ENCODE data around the gene TLL1. TPM values are rescaled to one million over a fixed set of nuclear protein-coding genes. Genes with fewer than 3 reads are reported as not detected.

Gene TLL1
- total RNA-seq, 1 donor: not detected

- Histone ChIP-seq H3K27me3 (ENCODE audit: insufficient read depth, low read length) (no peaks in the 10 kb centered on the region), H3K9me3 (ENCODE audit: low read depth, low read length) (no peaks in the 10 kb centered on the region), H3K4me1 (ENCODE audit: insufficient read depth, low read length) (no peaks in the 10 kb centered on the region), H3K4me3 (ENCODE audit: low read length) (no peak overlapping the region)
Observed at GRCh38 chr4:165927815-165928214, 54.8 kb downstream of the TLL1 start.

GRCh38 chr4:165928601-165929000 lies 55.6 kb downstream of the TLL1 start:
- Histone ChIP-seq H3K27me3 (ENCODE audit: insufficient read depth, low read length) (no peaks in the 10 kb centered on the region), H3K4me3 (ENCODE audit: low read length) (no peak overlapping the region), H3K4me1 (ENCODE audit: insufficient read depth, low read length) (no peaks in the 10 kb centered on the region), H3K9me3 (ENCODE audit: low read depth, low read length) (no peaks in the 10 kb centered on the region)

- H3K27me3 ChIP-seq (ENCODE audit: insufficient read depth, low read length): no peaks in the 10 kb centered on the region
- no peaks in the 10 kb centered on the region for H3K4me1 ChIP-seq (ENCODE audit: insufficient read depth, low read length)
- H3K4me3 ChIP-seq (ENCODE audit: low read length): no peak overlapping the region
- H3K9me3 ChIP-seq (ENCODE audit: low read depth, low read length): no peaks in the 10 kb centered on the region
Observed at GRCh38 chr4:165929662-165930061, 56.6 kb downstream of the TLL1 start.

GRCh38 chr4:165931741-165932140 lies 58.7 kb downstream of the TLL1 start:
- no peaks in the 10 kb centered on the region for H3K9me3 ChIP-seq (ENCODE audit: low read depth, low read length)
- H3K4me3 ChIP-seq (ENCODE audit: low read length): no peak overlapping the region
- no peaks in the 10 kb centered on the region for H3K27me3 ChIP-seq (ENCODE audit: insufficient read depth, low read length)
- H3K4me1 ChIP-seq (ENCODE audit: insufficient read depth, low read length): no peaks in the 10 kb centered on the region

- Histone ChIP-seq H3K4me1 (ENCODE audit: insufficient read depth, low read length) (no peaks in the 10 kb centered on the region), H3K4me3 (ENCODE audit: low read length) (no peak overlapping the region), H3K9me3 (ENCODE audit: low read depth, low read length) (no peaks in the 10 kb centered on the region), H3K27me3 (ENCODE audit: insufficient read depth, low read length) (no peaks in the 10 kb centered on the region)
Observed at GRCh38 chr4:165944900-165945299, 71.9 kb downstream of the TLL1 start.

GRCh38 chr4:165945991-165946390 lies 73.0 kb downstream of the TLL1 start:
- Histone ChIP-seq H3K27me3 (ENCODE audit: insufficient read depth, low read length) (no peaks in the 10 kb centered on the region), H3K9me3 (ENCODE audit: low read depth, low read length) (no peaks in the 10 kb centered on the region), H3K4me3 (ENCODE audit: low read length) (no peak overlapping the region), H3K4me1 (ENCODE audit: insufficient read depth, low read length) (no peaks in the 10 kb centered on the region)

- Histone ChIP-seq H3K4me1 (ENCODE audit: insufficient read depth, low read length) (no peaks in the 10 kb centered on the region), H3K27me3 (ENCODE audit: insufficient read depth, low read length) (no peaks in the 10 kb centered on the region), H3K9me3 (ENCODE audit: low read depth, low read length) (no peaks in the 10 kb centered on the region)
Observed at GRCh38 chr4:165947019-165947418, 74.0 kb downstream of the TLL1 start.

GRCh38 chr4:165953181-165953580 lies 80.1 kb downstream of the TLL1 start:
- Histone ChIP-seq H3K4me1 (ENCODE audit: insufficient read depth, low read length) (no peaks in the 10 kb centered on the region), H3K27me3 (ENCODE audit: insufficient read depth, low read length) (no peaks in the 10 kb centered on the region), H3K9me3 (ENCODE audit: low read depth, low read length) (peaks cover 7% of the 10 kb centered on the region), H3K4me3 (ENCODE audit: low read length) (no peak overlapping the region)

More at GRCh38 chr4:165947019-165947418, 74.0 kb downstream of the TLL1 start:
- H3K4me3 ChIP-seq (ENCODE audit: low read length): no peak overlapping the region

- Histone ChIP-seq H3K9me3 (ENCODE audit: low read depth, low read length) (peaks cover 11% of the 10 kb centered on the region), H3K4me1 (ENCODE audit: insufficient read depth, low read length) (no peaks in the 10 kb centered on the region), H3K27me3 (ENCODE audit: insufficient read depth, low read length) (no peaks in the 10 kb centered on the region), H3K4me3 (ENCODE audit: low read length) (no peak overlapping the region)
Observed at GRCh38 chr4:165963621-165964020, 90.6 kb downstream of the TLL1 start.

GRCh38 chr4:165964591-165964990 lies 91.6 kb downstream of the TLL1 start:
- Histone ChIP-seq H3K27me3 (ENCODE audit: insufficient read depth, low read length) (no peaks in the 10 kb centered on the region), H3K9me3 (ENCODE audit: low read depth, low read length) (peaks cover 14% of the 10 kb centered on the region), H3K4me1 (ENCODE audit: insufficient read depth, low read length) (no peaks in the 10 kb centered on the region), H3K4me3 (ENCODE audit: low read length) (no peak overlapping the region)

GRCh38 chr4:165965503-165965902 lies 92.5 kb downstream of the TLL1 start:
- Histone ChIP-seq H3K4me1 (ENCODE audit: insufficient read depth, low read length) (no peaks in the 10 kb centered on the region), H3K4me3 (ENCODE audit: low read length) (no peak overlapping the region), H3K9me3 (ENCODE audit: low read depth, low read length) (peaks cover 5% of the 10 kb centered on the region), H3K27me3 (ENCODE audit: insufficient read depth, low read length) (no peaks in the 10 kb centered on the region)

GRCh38 chr4:165966833-165967232 lies 93.8 kb downstream of the TLL1 start:
- H3K4me1 ChIP-seq (ENCODE audit: insufficient read depth, low read length): no peaks in the 10 kb centered on the region
- H3K27me3 ChIP-seq (ENCODE audit: insufficient read depth, low read length): no peaks in the 10 kb centered on the region
- H3K9me3 ChIP-seq (ENCODE audit: low read depth, low read length): peaks cover 4% of the 10 kb centered on the region
- H3K4me3 ChIP-seq (ENCODE audit: low read length): no peak overlapping the region

- no peaks in the 10 kb centered on the region for H3K27me3 ChIP-seq (ENCODE audit: insufficient read depth, low read length)
- H3K4me3 ChIP-seq (ENCODE audit: low read length): no peak overlapping the region
- peaks cover 4% of the 10 kb centered on the region for H3K9me3 ChIP-seq (ENCODE audit: low read depth, low read length)
- H3K4me1 ChIP-seq (ENCODE audit: insufficient read depth, low read length): no peaks in the 10 kb centered on the region
Observed at GRCh38 chr4:165967486-165967885, 94.4 kb downstream of the TLL1 start.

GRCh38 chr4:165970703-165971420 lies 97.8 kb downstream of the TLL1 start:
- Histone ChIP-seq H3K4me3 (ENCODE audit: low read length) (no peak overlapping the region), H3K27me3 (ENCODE audit: insufficient read depth, low read length) (no peaks in the 10 kb centered on the region), H3K9me3 (ENCODE audit: low read depth, low read length) (peaks cover 4% of the 10 kb centered on the region), H3K4me1 (ENCODE audit: insufficient read depth, low read length) (no peaks in the 10 kb centered on the region)

GRCh38 chr4:165971446-165971845 lies 98.4 kb downstream of the TLL1 start:
- no peak overlapping the region for H3K4me3 ChIP-seq (ENCODE audit: low read length)
- H3K27me3 ChIP-seq (ENCODE audit: insufficient read depth, low read length): no peaks in the 10 kb centered on the region
- peaks cover 4% of the 10 kb centered on the region for H3K9me3 ChIP-seq (ENCODE audit: low read depth, low read length)
- no peaks in the 10 kb centered on the region for H3K4me1 ChIP-seq (ENCODE audit: insufficient read depth, low read length)

- no peaks in the 10 kb centered on the region for H3K27me3 ChIP-seq (ENCODE audit: insufficient read depth, low read length)
- peaks cover 4% of the 10 kb centered on the region for H3K9me3 ChIP-seq (ENCODE audit: low read depth, low read length)
- H3K4me1 ChIP-seq (ENCODE audit: insufficient read depth, low read length): no peaks in the 10 kb centered on the region
- no peak overlapping the region for H3K4me3 ChIP-seq (ENCODE audit: low read length)
Observed at GRCh38 chr4:165971933-165972332, 98.9 kb downstream of the TLL1 start.
